Activated T-helper 2 cell treated with anti-CD3 and anti-CD28 coated beads, Interferon-gamma antibody, Interleukin-2, Interleukin-4, amounts not matched to agents 10 μg/mL and 5 μg/mL and 100 μg/mL, durations not matched to agents 14 hours and 24 hours and 36 hours (primary cell): ENCODE results near the gene MASP2. TPM values are rescaled to one million over a fixed set of nuclear protein-coding genes. Genes with fewer than 3 reads are reported as not detected.
A peak's percentile ranks its signal among the peaks of the same experiment; 100 is the strongest.
"Not testable (repeated sequence)": the region's sequence is repeated elsewhere in the genome, so short reads cannot be mapped to it uniquely, and the experiment has no call there.

Source experiments
- DNase-seq: peaks from one replicate; pipeline ENCODE4 v3.0.0; 2021; ENCODE audit warnings: low spot score
- H3K27ac Mint-ChIP-seq: one replicate; pipeline ENCODE4 v1.8.0; 2021; ENCODE audit warnings: mixed read lengths
- H3K27me3 Mint-ChIP-seq: one replicate; pipeline ENCODE4 v1.8.0; 2021; ENCODE audit warnings: low read depth, mixed read lengths
- H3K36me3 Mint-ChIP-seq: one replicate; pipeline ENCODE4 v1.8.0; 2021; ENCODE audit warnings: low read depth, mixed read lengths
- H3K4me1 Mint-ChIP-seq: one replicate; pipeline ENCODE4 v1.8.0; 2021; ENCODE audit warnings: low read depth, mixed read lengths
- H3K4me3 Mint-ChIP-seq: one replicate; pipeline ENCODE4 v1.8.0; 2021; ENCODE audit warnings: low read depth, mild to moderate bottlenecking, moderate library complexity, mixed read lengths
- H3K9me3 Mint-ChIP-seq: one replicate; pipeline ENCODE4 v1.8.0; 2021; ENCODE audit warnings: mixed read lengths
- intact Hi-C: fragments of 100-400 bp; cut with micrococcal nuclease; formaldehyde crosslinking; loops from one replicate; pipeline ENCODE4 v1.15.1; 2023
- total RNA-seq: library from RNA; stranded (reverse); gene quantifications from 2 replicates; pipeline ENCODE4 v1.2.3, GENCODE V29; 2022

Gene MASP2
- total RNA-seq, 1 donor from 2014 or later: 0.18 TPM

DNA sequence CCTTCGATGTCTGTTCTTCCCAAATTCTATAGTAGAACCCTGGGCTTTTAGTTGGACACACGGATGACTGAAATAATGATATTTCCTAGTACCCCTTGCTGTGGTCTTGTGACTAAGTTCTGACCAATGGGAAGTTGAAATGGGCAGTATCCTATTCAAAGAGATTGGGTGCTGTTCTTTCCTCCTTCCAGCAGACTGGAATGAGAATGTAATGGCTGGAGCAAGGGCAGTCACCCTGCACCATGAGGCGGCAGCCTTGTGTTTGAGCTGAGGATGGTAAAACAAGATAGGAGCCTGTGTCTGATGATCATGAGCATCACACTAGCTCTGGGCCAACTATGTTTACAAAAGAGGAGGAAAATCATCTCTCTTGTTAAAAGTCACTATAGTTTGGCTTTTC is 17.9 kb upstream of the MASP2 start:
- peaks cover 69% of the 10 kb centered on the region for H3K36me3 Mint-ChIP-seq
- intact Hi-C loops: loop anchor here (5.0 to 10.0 kb wide), 2 partner anchors 50 to 197 kb away; partner anchors contain the start of genes MTOR and TARDBP
- peaks cover 25% of the 10 kb centered on the region for H3K4me1 Mint-ChIP-seq

DNA sequence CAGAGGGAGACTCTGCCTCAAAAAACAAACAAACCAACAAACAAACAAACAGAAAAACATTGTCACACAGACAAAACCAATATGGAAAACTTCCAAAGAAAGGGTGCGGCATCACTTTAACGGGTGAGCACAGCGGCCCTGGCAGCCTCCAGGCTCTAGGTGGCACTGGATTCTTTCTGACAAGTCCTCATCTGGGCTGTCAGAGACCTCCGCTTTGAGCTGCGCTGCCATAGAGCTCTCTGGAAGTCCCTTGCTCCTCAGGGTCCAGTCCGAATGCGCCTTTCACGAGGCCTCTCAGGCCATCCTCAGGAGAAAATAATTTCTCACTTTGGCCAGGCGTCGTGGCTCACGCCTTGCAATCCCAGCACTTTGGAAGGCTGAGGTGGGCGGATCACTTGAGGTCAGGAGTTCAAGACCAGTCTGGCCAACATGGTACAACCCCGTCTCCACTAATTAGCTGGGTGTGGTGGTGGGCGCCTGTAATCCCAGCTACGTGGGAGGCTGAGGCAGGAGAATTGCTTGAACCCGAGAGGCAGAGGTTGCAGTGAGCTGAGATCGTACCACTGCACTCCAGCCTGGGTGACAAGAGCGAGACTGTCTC is 17.0 kb upstream of the MASP2 start:
- not testable (repeated sequence) for DNase-seq, H3K4me3 Mint-ChIP-seq, H3K9me3 Mint-ChIP-seq, H3K27ac Mint-ChIP-seq, H3K27me3 Mint-ChIP-seq
- H3K4me1 Mint-ChIP-seq: peaks cover 23% of the 10 kb centered on the region
- intact Hi-C loops: loop anchor here (5.0 to 10.0 kb wide), 2 partner anchors 49 to 198 kb away; partner anchors contain the start of genes MTOR and TARDBP
- H3K36me3 Mint-ChIP-seq: peaks cover 62% of the 10 kb centered on the region

More for the DNA sequence above, 17.9 kb upstream of the MASP2 start:
- no peak for DNase-seq
- no peak overlapping the region for H3K27ac Mint-ChIP-seq
- H3K9me3 Mint-ChIP-seq: no peaks in the 10 kb centered on the region
- no peak overlapping the region for H3K4me3 Mint-ChIP-seq
- no peaks in the 10 kb centered on the region for H3K27me3 Mint-ChIP-seq

DNA sequence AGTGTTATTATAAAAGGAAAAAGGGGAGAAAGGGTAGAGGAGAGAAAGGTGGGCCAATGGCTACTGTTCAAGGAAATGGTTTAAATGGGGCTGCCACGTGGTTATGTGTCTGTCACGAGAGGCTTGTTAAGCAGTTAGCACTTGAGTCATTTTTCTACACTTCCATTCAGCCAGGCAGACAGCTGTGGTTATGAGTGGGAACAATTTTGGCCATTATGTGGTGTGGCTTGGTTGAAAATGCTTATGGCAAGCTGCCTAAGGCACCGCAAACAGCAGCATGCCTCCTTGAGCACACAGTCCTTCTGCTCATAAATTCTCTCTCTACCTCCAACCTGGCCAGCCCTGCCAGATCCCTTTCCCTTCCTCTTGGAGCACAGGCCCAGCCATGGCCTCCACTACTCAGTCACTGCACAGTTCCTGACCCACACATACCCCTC is 15.9 kb upstream of the MASP2 start:
- peak; percentile 35 for DNase-seq
- intact Hi-C loops: loop anchor here (5.0 to 10.0 kb wide), 2 partner anchors 48 to 199 kb away; partner anchors contain the start of genes MTOR and TARDBP
- Mint-ChIP-seq H3K27ac (peak overlapping the region; percentile 81), H3K36me3 (peaks cover 61% of the 10 kb centered on the region), H3K27me3 (no peaks in the 10 kb centered on the region), H3K9me3 (no peaks in the 10 kb centered on the region), H3K4me1 (peaks cover 26% of the 10 kb centered on the region), H3K4me3 (peak overlapping the region; percentile 46)

DNA sequence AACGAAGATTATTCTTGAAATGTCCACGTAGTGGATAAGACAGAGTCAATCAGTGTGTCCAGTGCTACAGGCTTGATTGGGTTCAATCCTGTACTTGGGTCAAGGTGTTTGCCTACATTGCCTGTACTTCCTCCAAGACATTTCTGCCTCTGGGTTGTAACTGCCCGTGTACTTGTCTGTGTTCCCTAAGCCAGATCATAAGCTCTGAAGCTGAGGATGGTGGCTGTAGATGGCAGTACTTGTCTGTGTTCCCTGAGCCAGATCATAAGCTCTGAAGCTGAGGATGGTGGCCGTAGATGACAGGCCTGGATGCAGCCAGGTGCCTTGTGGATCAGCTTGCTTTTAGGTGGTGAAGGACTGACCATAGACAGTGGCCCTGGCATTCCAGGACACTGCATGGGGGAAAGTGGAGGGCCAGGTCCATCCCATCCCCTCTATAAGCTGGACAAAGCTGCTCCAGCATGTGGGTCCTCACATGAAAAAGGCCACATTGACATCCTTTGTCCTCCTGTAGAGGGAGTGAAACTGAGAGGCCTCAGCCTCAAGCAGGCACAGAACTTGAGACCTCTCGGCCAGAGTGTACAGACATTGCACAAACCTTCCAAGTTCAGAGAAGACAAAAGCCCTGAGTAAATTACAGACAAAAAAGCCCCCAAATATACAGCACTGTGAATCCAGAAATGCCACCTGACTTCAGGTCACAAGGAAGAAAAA is 14.8 kb upstream of the MASP2 start:
- H3K36me3 Mint-ChIP-seq: peaks cover 66% of the 10 kb centered on the region

DNA sequence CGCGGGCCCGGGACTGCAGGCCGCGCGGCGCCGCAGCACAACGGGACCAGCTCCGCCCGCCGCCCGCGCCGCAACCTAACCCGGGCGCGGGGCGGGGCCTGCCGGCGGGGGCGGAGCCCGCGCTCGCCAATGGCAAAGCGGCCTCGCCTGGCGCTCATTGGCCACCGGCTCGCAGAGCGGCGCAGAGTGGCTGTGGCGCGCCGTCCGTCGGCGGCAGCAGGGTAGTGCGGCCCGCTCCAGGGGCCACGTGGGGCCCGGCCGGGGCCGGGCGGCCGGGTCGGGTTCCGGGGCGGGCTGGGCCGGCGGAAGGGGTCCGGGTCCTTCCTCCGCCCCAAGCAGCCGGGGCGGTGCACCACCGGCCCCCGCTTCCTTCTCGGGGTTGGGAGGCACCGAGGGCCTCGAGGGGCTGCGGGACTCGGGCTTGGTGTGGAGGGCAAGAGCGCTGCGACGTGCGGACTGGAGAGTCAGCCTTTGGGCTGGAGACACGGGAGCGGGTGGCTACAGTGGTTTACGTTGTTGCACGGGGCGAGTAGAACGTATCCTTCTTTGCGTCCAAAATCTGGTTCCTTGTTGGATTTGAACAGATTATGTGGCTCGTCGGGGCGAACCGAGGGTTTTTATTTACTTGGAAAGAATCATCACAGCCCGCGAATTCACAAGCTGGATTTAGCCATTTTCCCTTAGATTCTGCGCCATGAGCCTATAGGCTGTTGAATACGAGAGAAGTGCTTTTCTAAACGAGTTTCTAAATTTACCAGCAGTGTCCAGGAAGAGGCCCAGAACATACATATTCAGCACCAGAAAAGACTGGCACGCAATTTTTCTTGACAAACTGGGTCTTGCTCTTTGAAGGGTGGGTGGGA is 13.2 kb upstream of the MASP2 start, which contains the start of gene SRM:
Gene SRM (minus strand): TSS at position 51 of the 863 bp plus-strand sequence. CDS start 75 bp downstream, outside the sequence.
- H3K27ac Mint-ChIP-seq: peak within 1 kb of the TSS; percentile 95
- peaks cover 64% of the 10 kb centered on the region for H3K36me3 Mint-ChIP-seq
- H3K4me1 Mint-ChIP-seq: peaks cover 26% of the 10 kb centered on the region
- intact Hi-C loops: loop anchor here (1.0 to 10.0 kb wide), 3 partner anchors 39 to 202 kb away; partner anchors contain the start of genes EXOSC10, MTOR and TARDBP
- peak; percentile 91 for DNase-seq
- no peaks in the 10 kb centered on the region for H3K27me3 Mint-ChIP-seq
- peak within 1 kb of the TSS; percentile 97 for H3K4me3 Mint-ChIP-seq
- H3K9me3 Mint-ChIP-seq: no peaks in the 10 kb centered on the region

More for the DNA sequence above, 14.8 kb upstream of the MASP2 start:
- peaks cover 26% of the 10 kb centered on the region for H3K4me1 Mint-ChIP-seq
- no peaks in the 10 kb centered on the region for H3K27me3 Mint-ChIP-seq
- intact Hi-C loops: loop anchor here (5.0 to 10.0 kb wide), 2 partner anchors 47 to 200 kb away; partner anchors contain the start of genes MTOR and TARDBP
- H3K4me3 Mint-ChIP-seq: peak overlapping the region; percentile 42
- no peak for DNase-seq
- no peaks in the 10 kb centered on the region for H3K9me3 Mint-ChIP-seq
- H3K27ac Mint-ChIP-seq: peak overlapping the region; percentile 72

DNA sequence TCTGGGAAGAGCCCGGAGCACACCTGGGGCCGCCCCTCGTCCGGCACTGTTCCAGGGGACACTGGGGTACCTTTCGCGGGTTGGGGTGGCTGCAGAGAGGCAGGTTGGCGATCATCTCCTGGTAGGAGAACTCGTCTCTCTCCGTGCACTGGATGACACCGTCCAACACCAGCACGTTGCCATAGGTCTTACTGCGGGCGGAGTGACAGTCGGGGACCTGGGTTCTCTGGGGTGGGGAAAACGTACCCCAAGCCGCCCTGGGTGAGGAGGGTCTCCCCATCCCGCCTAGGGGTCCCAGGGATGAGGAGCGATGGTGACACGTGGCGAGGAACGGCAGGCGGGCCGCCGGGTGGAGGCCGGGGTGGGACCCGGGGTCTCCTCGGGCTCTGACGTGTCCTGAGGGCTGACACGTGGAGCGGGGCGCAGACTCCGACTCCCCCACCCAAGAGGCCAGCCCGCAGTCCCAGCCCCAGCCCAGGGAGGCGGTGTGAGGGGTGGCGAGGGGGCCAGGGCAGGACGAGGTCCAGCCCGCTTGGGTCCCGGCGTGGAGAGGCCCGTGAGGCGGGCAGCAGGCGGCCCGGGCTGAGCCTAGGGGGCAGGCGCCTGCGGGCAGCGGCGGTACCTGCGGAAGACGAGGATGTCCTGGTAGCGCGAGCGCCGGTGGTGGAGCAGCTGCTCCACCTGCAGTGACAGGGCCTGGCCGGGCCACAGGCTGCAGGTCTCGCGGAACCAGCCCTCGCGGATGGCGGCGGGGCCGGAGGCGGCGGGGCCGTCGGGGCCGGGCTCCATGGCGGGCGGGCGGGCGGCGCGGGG is 12.3 kb upstream of the MASP2 start:
- Mint-ChIP-seq H3K27ac (peak overlapping the region; percentile 88), H3K9me3 (no peaks in the 10 kb centered on the region), H3K4me3 (peak overlapping the region; percentile 95), H3K27me3 (no peaks in the 10 kb centered on the region), H3K36me3 (peaks cover 61% of the 10 kb centered on the region), H3K4me1 (peaks cover 26% of the 10 kb centered on the region)
- no peak for DNase-seq
- intact Hi-C loops: no loop called here

DNA sequence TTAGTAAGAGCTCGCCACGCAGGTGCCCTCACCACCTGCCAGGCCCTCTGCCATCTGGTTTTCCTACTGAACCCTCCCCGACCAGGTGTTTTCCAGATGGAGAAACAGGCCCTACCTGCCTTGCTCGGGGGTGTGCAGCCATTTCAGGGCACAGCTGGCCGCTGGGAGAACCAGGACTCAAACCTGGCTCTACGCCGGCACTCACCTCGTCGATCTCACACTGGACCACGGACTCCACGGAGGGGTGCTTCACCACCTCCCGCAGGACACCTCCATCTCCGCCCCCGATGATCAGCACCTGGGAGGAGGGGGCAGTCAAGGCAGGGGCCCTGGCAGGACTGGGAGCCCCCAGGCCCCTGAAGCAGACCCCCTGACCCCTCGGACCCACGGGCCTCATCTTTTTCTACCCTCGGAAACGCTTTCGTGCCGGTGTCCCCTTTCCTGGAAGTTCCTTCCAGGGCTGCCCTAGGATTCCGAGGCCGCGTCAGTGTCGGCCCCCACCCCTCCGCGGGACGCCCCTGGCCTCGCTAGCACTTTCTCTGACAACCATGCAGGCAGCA is 11.6 kb upstream of the MASP2 start:
- Mint-ChIP-seq H3K27me3 (no peaks in the 10 kb centered on the region), H3K4me1 (peaks cover 26% of the 10 kb centered on the region), H3K4me3 (peak overlapping the region; percentile 95), H3K27ac (peak overlapping the region; percentile 88), H3K9me3 (no peaks in the 10 kb centered on the region), H3K36me3 (peaks cover 61% of the 10 kb centered on the region)
- DNase-seq: no peak
- intact Hi-C loops: no loop called here

DNA sequence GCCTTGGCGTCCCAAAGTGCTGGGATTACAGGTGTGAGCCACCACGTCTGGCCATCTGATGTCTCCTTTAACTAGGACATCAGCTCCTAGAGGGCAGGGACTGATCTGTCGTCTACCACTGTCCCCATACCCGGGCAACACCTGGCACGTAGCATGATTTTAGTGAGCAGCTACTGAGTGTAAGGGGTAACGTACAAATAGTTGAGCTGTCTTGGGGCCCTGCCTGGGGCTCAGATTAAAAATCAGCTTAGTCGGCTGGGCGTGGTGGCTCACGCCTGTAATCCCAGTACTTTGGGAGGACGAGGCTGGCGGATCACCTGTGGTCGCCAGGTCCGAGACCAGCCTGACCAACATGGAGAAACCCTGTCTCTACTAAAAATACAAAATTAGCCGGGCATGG is 11.0 kb upstream of the MASP2 start:
- H3K9me3 Mint-ChIP-seq: no peaks in the 10 kb centered on the region
- no peaks in the 10 kb centered on the region for H3K27me3 Mint-ChIP-seq
- DNase-seq: no peak
- peaks cover 22% of the 10 kb centered on the region for H3K4me1 Mint-ChIP-seq
- H3K4me3 Mint-ChIP-seq: peak overlapping the region; percentile 95
- intact Hi-C loops: no loop called here
- H3K36me3 Mint-ChIP-seq: peaks cover 55% of the 10 kb centered on the region
- H3K27ac Mint-ChIP-seq: no peak overlapping the region

DNA sequence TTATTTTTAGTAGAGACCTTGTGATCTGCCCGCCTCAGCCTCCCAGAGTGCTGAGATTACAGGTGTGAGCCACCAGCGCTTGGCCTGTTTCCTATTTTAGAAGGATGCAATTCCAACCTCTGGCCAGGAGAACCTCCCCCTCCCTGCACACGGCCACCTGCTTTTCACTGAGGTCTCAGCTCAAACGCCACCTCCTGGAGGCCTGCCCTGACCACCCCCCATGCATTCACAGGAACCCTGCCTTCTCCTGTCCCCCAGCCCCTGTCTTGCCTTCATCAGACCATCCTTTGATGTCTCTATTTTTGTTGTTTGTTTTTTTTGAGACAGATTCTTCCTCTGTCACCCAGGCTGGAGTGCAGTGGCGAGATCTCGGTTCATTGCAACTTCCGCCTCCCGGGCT is 10.4 kb upstream of the MASP2 start:
- Mint-ChIP-seq H3K27ac (no peak overlapping the region), H3K27me3 (no peaks in the 10 kb centered on the region), H3K4me3 (peak overlapping the region; percentile 95), H3K9me3 (no peaks in the 10 kb centered on the region), H3K36me3 (peaks cover 50% of the 10 kb centered on the region), H3K4me1 (peaks cover 17% of the 10 kb centered on the region)
- intact Hi-C loops: no loop called here
- no peak for DNase-seq

DNA sequence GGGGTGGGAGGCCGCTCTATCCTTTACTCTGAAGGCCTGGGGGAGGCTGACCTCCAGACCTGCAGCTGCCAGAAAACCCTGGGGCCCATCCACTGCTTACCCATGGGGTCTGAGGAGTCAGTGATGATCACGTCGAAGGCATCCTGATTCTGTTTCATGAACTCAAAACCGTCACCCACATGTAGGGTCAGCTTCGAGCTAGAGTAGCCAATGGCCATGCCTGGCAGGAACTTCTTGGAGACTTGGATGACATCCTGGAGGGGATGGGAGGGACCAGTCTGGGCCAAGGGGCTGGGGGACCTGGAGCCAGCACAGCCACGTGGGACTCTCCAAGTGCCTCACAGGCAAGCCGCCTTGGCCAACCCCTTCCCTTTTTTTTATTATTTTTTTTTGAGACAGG is 9.5 kb upstream of the MASP2 start:
- no peaks in the 10 kb centered on the region for H3K9me3 Mint-ChIP-seq
- intact Hi-C loops: no loop called here
- H3K27me3 Mint-ChIP-seq: no peaks in the 10 kb centered on the region
- no peak overlapping the region for H3K4me3 Mint-ChIP-seq
- H3K27ac Mint-ChIP-seq: no peak overlapping the region
- H3K4me1 Mint-ChIP-seq: peaks cover 9% of the 10 kb centered on the region
- no peak for DNase-seq
- peaks cover 46% of the 10 kb centered on the region for H3K36me3 Mint-ChIP-seq

DNA sequence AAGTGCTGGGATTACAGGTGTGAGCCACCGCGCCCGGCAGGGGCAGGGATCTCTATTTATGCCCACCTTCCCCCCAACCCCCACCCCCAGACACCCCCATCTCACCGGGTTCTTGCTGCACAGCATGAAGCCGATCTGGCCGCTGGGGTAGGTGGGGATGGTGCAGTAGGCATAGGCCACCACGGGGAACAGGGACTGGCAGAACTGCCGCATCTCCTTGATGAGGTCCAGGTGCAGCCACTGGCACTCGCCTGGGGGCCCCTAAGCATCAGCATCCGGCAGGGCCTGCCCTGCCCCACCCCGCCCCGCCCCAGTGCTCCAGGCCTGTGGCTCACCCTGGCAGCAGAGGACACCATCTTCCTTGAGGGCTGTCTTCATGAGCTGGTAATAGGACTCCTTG is 8.6 kb upstream of the MASP2 start:
- no peak overlapping the region for H3K27ac Mint-ChIP-seq
- H3K9me3 Mint-ChIP-seq: no peaks in the 10 kb centered on the region
- intact Hi-C loops: no loop called here
- no peak for DNase-seq
- no peak overlapping the region for H3K4me3 Mint-ChIP-seq
- H3K36me3 Mint-ChIP-seq: peaks cover 44% of the 10 kb centered on the region
- H3K4me1 Mint-ChIP-seq: peaks cover 5% of the 10 kb centered on the region
- H3K27me3 Mint-ChIP-seq: no peaks in the 10 kb centered on the region
